H1 (cell line): Measurements from ENCODE around the gene ADARB2. TPM values are rescaled to one million over a fixed set of nuclear protein-coding genes. Genes with fewer than 3 reads are reported as not detected.

Experiments
- CTCF ChIA-PET: fragments of 300-600 bp; sonication (Branson Sonifier 250); formaldehyde crosslinking; loops from one replicate; lab custom pipeline; 2021; ENCODE audit not compliant: partially characterized antibody; lab: Charles Lee
- POLR2A ChIA-PET: fragments of 300-600 bp; sonication (Branson Sonifier 250); formaldehyde crosslinking; loops from one replicate; lab custom pipeline; 2021; ENCODE audit warnings: inconsistent platforms; ENCODE audit not compliant: partially characterized antibody; lab: Charles Lee
- DNase-seq, 2 experiments: peaks; one replicate each; pipeline versions ENCODE4 v3.0.0 to v3.0.0-alpha.2; 2010 to 2022; ENCODE audit warnings: low spot score in 2 of 2, low read depth in 1 of 2, mixed read lengths in 1 of 2
- FAIRE-seq: peaks from 2 replicates; lab custom pipeline; 2011; peaks lifted over from hg19 to GRCh38; lab: Jason Lieb, UNC
- H2AFZ ChIP-seq: 2 replicates; pipeline ENCODE4 v1.8.1; 2012; ENCODE audit warnings: low read length, inconsistent platforms
- H2AK5ac ChIP-seq: 2 replicates; pipeline ENCODE4 v1.6.1; 2013; ENCODE audit warnings: low read depth, low read length
- H2BK120ac ChIP-seq: replicated peaks from 2 replicates; pipeline ENCODE3; 2013; ENCODE audit warnings: low read depth, low read length, inconsistent platforms
- H2BK12ac ChIP-seq: 2 replicates; pipeline ENCODE4 v1.6.1; 2013; ENCODE audit warnings: low read depth, low read length
- H2BK15ac ChIP-seq: 2 replicates; pipeline ENCODE4 v1.6.1; 2013; ENCODE audit warnings: low read length
- H2BK20ac ChIP-seq: 2 replicates; pipeline ENCODE4 v1.6.1; 2013; ENCODE audit warnings: low read length
- H2BK5ac ChIP-seq: 2 replicates; pipeline ENCODE4 v1.6.1; 2013; ENCODE audit warnings: low read depth, low read length
- H3K14ac ChIP-seq: 2 replicates; pipeline ENCODE4 v1.6.1; 2013; ENCODE audit warnings: inconsistent platforms; ENCODE audit not compliant: insufficient read length
- H3K18ac ChIP-seq: 2 replicates; pipeline ENCODE4 v1.6.1; 2013; ENCODE audit warnings: low read length; ENCODE audit errors: extremely low read depth
- H3K23ac ChIP-seq: 2 replicates; pipeline ENCODE4 v1.6.1; 2013; ENCODE audit warnings: inconsistent platforms; ENCODE audit not compliant: insufficient read length
- H3K23me2 ChIP-seq: 2 replicates; pipeline ENCODE4 v1.6.1; 2013; ENCODE audit warnings: low read depth, low read length
- H3K27ac ChIP-seq: 2 replicates; pipeline ENCODE4 v1.6.1; 2011; ENCODE audit warnings: low read depth, low read length, inconsistent platforms
- H3K27me3 ChIP-seq, 4 experiments: replicated peaks in 1 of 4; 1 replicate in 1 of 4; 2 replicates in 3 of 4; pipeline versions ENCODE4 v1.6.1 to v1.8.1; 2011 to 2013; ENCODE audit warnings: low read length in 3 of 4, mild to moderate bottlenecking in 3 of 4, inconsistent platforms in 2 of 4, mixed read lengths in 2 of 4, moderate library complexity in 1 of 4; ENCODE audit not compliant: control insufficient read depth in 3 of 4, insufficient read depth in 3 of 4; ENCODE audit errors: extremely low read depth in 1 of 4
- H3K36me3 ChIP-seq, 4 experiments: 2 replicates each; pipeline versions ENCODE4 v1.6.1 to v1.8.1; 2011 to 2013; ENCODE audit warnings: mild to moderate bottlenecking in 4 of 4, low read length in 3 of 4, moderate library complexity in 2 of 4, control low read depth in 1 of 4, inconsistent platforms in 1 of 4; ENCODE audit not compliant: insufficient read depth in 4 of 4, control insufficient read depth in 2 of 4
- H3K4ac ChIP-seq: replicated peaks from 2 replicates; pipeline ENCODE3; 2013; ENCODE audit warnings: low read length, low read depth, mixed read lengths, inconsistent platforms; ENCODE audit not compliant: insufficient read length
- H3K4me1 ChIP-seq, 4 experiments: replicated peaks in 1 of 4; 1 replicate in 1 of 4; 2 replicates in 3 of 4; pipeline versions ENCODE4 v1.6.1 to v1.8.1; 2011 to 2013; ENCODE audit warnings: low read length in 3 of 4, inconsistent platforms in 2 of 4, mixed read lengths in 1 of 4; ENCODE audit not compliant: insufficient read depth in 4 of 4, control insufficient read depth in 3 of 4
- H3K4me2 ChIP-seq, 2 experiments: 2 replicates each; pipeline versions ENCODE4 v1.6.1 to v1.8.1; 2011 to 2013; ENCODE audit warnings: low read depth in 2 of 2, low read length in 2 of 2, control low read depth in 1 of 2, inconsistent platforms in 1 of 2, mild to moderate bottlenecking in 1 of 2; ENCODE audit not compliant: insufficient read depth in 1 of 2
- H3K4me3 ChIP-seq, 4 experiments: fragments of 200-600, 300-600 bp in 1 of 4; sonication (generic), shearing (Covaris generic), sonication (Bioruptor Twin) in 1 of 4; 2 replicates each; pipeline versions ENCODE4 v1.5.1 to v1.8.1; 2011 to 2016; ENCODE audit warnings: low read length in 4 of 4, low read depth in 3 of 4, control low read depth in 2 of 4, inconsistent platforms in 2 of 4, mild to moderate bottlenecking in 2 of 4, mixed read lengths in 1 of 4, moderate library complexity in 1 of 4; ENCODE audit not compliant: insufficient read depth in 2 of 4; ENCODE audit errors: extremely low read depth in 1 of 4
- H3K56ac ChIP-seq: replicated peaks from 2 replicates; pipeline ENCODE3; 2013; ENCODE audit warnings: low read depth, mild to moderate bottlenecking, mixed read lengths, low read length, inconsistent platforms; ENCODE audit not compliant: insufficient read length
- H3K79me1 ChIP-seq: 2 replicates; pipeline ENCODE4 v1.6.1; 2013; ENCODE audit warnings: low read depth, low read length, control low read depth
- H3K79me2 ChIP-seq, 2 experiments: 2 replicates each; pipeline versions ENCODE4 v1.6.1 to v1.8.1; 2012 to 2013; ENCODE audit warnings: low read length in 2 of 2, mild to moderate bottlenecking in 2 of 2, inconsistent platforms in 1 of 2; ENCODE audit not compliant: insufficient read depth in 2 of 2, control insufficient read depth in 1 of 2
- H3K9ac ChIP-seq, 4 experiments: replicated peaks in 1 of 4; 1 replicate in 1 of 4; 2 replicates in 3 of 4; pipeline versions ENCODE4 v1.6.1 to v1.8.1; 2011 to 2013; ENCODE audit warnings: low read depth in 3 of 4, low read length in 3 of 4, control low read depth in 2 of 4, mild to moderate bottlenecking in 2 of 4, moderate library complexity in 2 of 4, inconsistent platforms in 1 of 4; ENCODE audit errors: extremely low read depth in 1 of 4
- H3K9me3 ChIP-seq, 2 experiments: 2 replicates each; pipeline versions ENCODE4 v1.6.1 to v1.8.1; 2012 to 2013; ENCODE audit warnings: mild to moderate bottlenecking in 2 of 2, moderate library complexity in 2 of 2, control low read depth in 1 of 2, inconsistent platforms in 1 of 2, low read depth in 1 of 2, low read length in 1 of 2, mixed read lengths in 1 of 2; ENCODE audit not compliant: insufficient read depth in 2 of 2
- H4K20me1 ChIP-seq, 2 experiments: replicated peaks in 1 of 2; 2 replicates each; pipeline versions ENCODE3 to v1.8.1; 2011 to 2013; ENCODE audit warnings: inconsistent platforms in 2 of 2, low read length in 2 of 2, mild to moderate bottlenecking in 1 of 2; ENCODE audit not compliant: insufficient read depth in 2 of 2, control insufficient read depth in 1 of 2
- H4K5ac ChIP-seq: 2 replicates; pipeline ENCODE4 v1.6.1; 2013; ENCODE audit warnings: low read length, low read depth, mixed read lengths, inconsistent platforms; ENCODE audit not compliant: insufficient read length
- H4K8ac ChIP-seq: 2 replicates; pipeline ENCODE4 v1.8.0; 2013; ENCODE audit warnings: mild to moderate bottlenecking, moderate library complexity, low read length, inconsistent platforms; ENCODE audit not compliant: insufficient read depth; ENCODE audit errors: extremely low read depth
- H4K91ac ChIP-seq: replicated peaks from 2 replicates; pipeline ENCODE3; 2013; ENCODE audit warnings: low read length, mixed read lengths, inconsistent platforms; ENCODE audit not compliant: insufficient read length
- CEBPB ChIP-seq: IDR thresholded peaks from 2 replicates; pipeline ENCODE4 v1.6.1; 2012; ENCODE audit warnings: low read depth, low read length
- MAFK ChIP-seq: IDR thresholded peaks from 2 replicates; pipeline ENCODE4 v1.6.1; 2012; ENCODE audit warnings: low read depth, mild to moderate bottlenecking, improper control_type of control experiment, low read length
- NRF1 ChIP-seq: IDR thresholded peaks from 2 replicates; pipeline ENCODE4 v1.6.1; 2011; ENCODE audit warnings: mild to moderate bottlenecking, low read depth, low read length, improper control_type of control experiment
- RXRA ChIP-seq: IDR thresholded peaks from 2 replicates; pipeline ENCODE4 v1.6.1; 2011; ENCODE audit warnings: low read depth, mild to moderate bottlenecking, low read length, moderate library complexity; ENCODE audit not compliant: insufficient read depth
- TBP ChIP-seq: IDR thresholded peaks from 2 replicates; pipeline ENCODE4 v1.6.1; 2011; ENCODE audit warnings: low read depth, low read length, improper control_type of control experiment
- ZNF274 ChIP-seq: IDR thresholded peaks from 2 replicates; pipeline ENCODE4 v1.7.0; 2012; ENCODE audit warnings: low read length, borderline replicate concordance; ENCODE audit errors: extremely low read depth
- WGBS, 2 experiments: shearing (Covaris generic) in 1 of 2; methylation state at CpG; one replicate each; pipeline versions ENCODE4 v1.1.6 to v1.1.7; 2013 to 2015; ENCODE audit warnings: low lambda C conversion rate in 2 of 2, mixed read lengths in 2 of 2, inconsistent platforms in 1 of 2, low coverage in 1 of 2, missing lambda C conversion rate in 1 of 2; ENCODE audit not compliant: insufficient replicate concordance in 2 of 2, insufficient coverage in 1 of 2, insufficient read length in 1 of 2; ENCODE audit errors: extremely low coverage in 1 of 2, missing lambda C conversion rate in 1 of 2; 5-methylcytosine and 5-hydroxymethylcytosine counted together
- polyA plus RNA-seq, 7 experiments: library from polyadenylated mRNA; depleted of rRNA in 3 of 7; stranded (reverse) in 5 of 7; unstranded in 2 of 7; fragments of >200 nt in 5 of 7; fragments of 200-250 nt in 2 of 7; gene quantifications; 1 replicate in 5 of 7; 2 replicates in 1 of 7; 4 replicates in 1 of 7; pipeline versions ENCODE4 v1.2.1 to v1.2.3, GENCODE V29; 2011 to 2013; ENCODE audit warnings: missing spikeins in 2 of 7, mixed read lengths in 2 of 7
- total RNA-seq: library from RNA; stranded (reverse); fragmentation: NEBNext Ultra II Directional; extraction: Animal tissue kit (Norgen Biotek cat#: 25700); gene quantifications from 2 replicates; pipeline ENCODE4 v1.2.1, GENCODE V29; 2021

Gene ADARB2
- total and polyA plus RNA-seq, 2 of the 8 experiments (the other 6 are each of a cell fraction or from before 2014, with no cell fraction given), result 2.2 to 2.8 TPM

GRCh38 chr10:1709161-1709560 is 28.2 kb downstream of the ADARB2 start:
- Histone ChIP-seq H3K27ac (no peak overlapping the region), H2AFZ (no peak overlapping the region), H3K4me1 (no peaks in the 10 kb centered on the region), H4K5ac (no peak overlapping the region), H2BK12ac (no peak overlapping the region), H3K18ac (no peak overlapping the region), H3K27me3 (no peaks in the 10 kb centered on the region), H3K4ac (no peak overlapping the region), H2AK5ac (no peak overlapping the region), H3K4me2 (no peak overlapping the region), H3K9ac (no peak overlapping the region), H2BK20ac (no peak overlapping the region), H3K4me3 (no peak overlapping the region), H4K8ac (no peak overlapping the region), H3K9me3 (peaks cover 8 to 15% of the 10 kb centered on the region in 2 experiments), H3K23ac (no peak overlapping the region), H4K20me1 (no peaks in the 10 kb centered on the region), H3K79me1 (no peaks in the 10 kb centered on the region), H3K14ac (no peak overlapping the region), H2BK15ac (no peak overlapping the region), H3K36me3 (0 out of 8 replicates have a peak, but pooled peaks cover 0 to 3% (median 0%) of the 10 kb centered on the region in 4 experiments), H3K79me2 (no peaks in the 10 kb centered on the region), H4K91ac (no peak overlapping the region), H3K23me2 (no peaks in the 10 kb centered on the region), H3K56ac (no peak overlapping the region), H2BK120ac (no peak overlapping the region)
- FAIRE-seq, result no peak
- WGBS, 2 experiments, result 73% methylated on average over 2 of the region's 2 CpGs; no CpG with 5 or more reads in 1 of the 2 experiments
- CTCF ChIA-PET, result no interaction called here
- no peak for DNase-seq
- POLR2A ChIA-PET, result no interaction called here
- TF ChIP-seq ZNF274 (no peak), MAFK (no peak), RXRA (no peak), CEBPB (no peak), NRF1 (no peak), TBP (no peak)
- TF ChIP-seq, all 59 proteins: peak for 0
- H2BK5ac ChIP-seq, result no peak overlapping the region
